ENCODE data around the gene GNPTG. TPM values are rescaled to one million over a fixed set of nuclear protein-coding genes. Genes with fewer than 3 reads are reported as not detected.

The GNPTG gene
- total RNA-seq, 2 experiments from 2014 or later, result 27.6 to 32.0 TPM

- Histone ChIP-seq H3K27me3 (ENCODE audit: control insufficient read depth in 1 of 2, insufficient read depth in 2 of 2, low read length in 2 of 2) (no peaks in the 10 kb centered on the region), H3K9me3 (ENCODE audit: control insufficient read depth in 1 of 2, insufficient read depth in 1 of 2, low read length in 2 of 2) (no peaks in the 10 kb centered on the region), H3K4me3 (ENCODE audit: low read length) (no peak overlapping the region), H3K4me1 (ENCODE audit: insufficient read depth, low read length) (peaks cover 23% of the 10 kb centered on the region), H3K27ac (ENCODE audit: low read depth in 1 of 2, low read length in 2 of 2) (no peak overlapping the region), H3K36me3 (ENCODE audit: insufficient read depth, low read length) (peaks cover 36% of the 10 kb centered on the region)
- Mint-ChIP-seq H3K4me1 (ENCODE audit: low read depth) (peaks cover 9% of the 10 kb centered on the region), H3K27ac (peak overlapping the region; percentile 61), H3K4me3 (peak overlapping the region; percentile 78), H3K9me3 (no peaks in the 10 kb centered on the region), H3K27me3 (no peaks in the 10 kb centered on the region), H3K36me3 (ENCODE audit: low read depth) (peaks cover 43% of the 10 kb centered on the region)
- TF ChIP-seq, protein P1, sequence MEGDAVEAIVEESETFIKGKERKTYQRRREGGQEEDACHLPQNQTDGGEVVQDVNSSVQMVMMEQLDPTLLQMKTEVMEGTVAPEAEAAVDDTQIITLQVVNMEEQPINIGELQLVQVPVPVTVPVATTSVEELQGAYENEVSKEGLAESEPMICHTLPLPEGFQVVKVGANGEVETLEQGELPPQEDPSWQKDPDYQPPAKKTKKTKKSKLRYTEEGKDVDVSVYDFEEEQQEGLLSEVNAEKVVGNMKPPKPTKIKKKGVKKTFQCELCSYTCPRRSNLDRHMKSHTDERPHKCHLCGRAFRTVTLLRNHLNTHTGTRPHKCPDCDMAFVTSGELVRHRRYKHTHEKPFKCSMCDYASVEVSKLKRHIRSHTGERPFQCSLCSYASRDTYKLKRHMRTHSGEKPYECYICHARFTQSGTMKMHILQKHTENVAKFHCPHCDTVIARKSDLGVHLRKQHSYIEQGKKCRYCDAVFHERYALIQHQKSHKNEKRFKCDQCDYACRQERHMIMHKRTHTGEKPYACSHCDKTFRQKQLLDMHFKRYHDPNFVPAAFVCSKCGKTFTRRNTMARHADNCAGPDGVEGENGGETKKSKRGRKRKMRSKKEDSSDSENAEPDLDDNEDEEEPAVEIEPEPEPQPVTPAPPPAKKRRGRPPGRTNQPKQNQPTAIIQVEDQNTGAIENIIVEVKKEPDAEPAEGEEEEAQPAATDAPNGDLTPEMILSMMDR (IDR thresholded peaks at IDR 0.05), result no peak
- POLR2A ChIA-PET, result interaction anchor here (1.0 to 2.9 kb wide), 2 partner anchors 11 to 41 kb away, joined by 3 to 7 read pairs; partner anchors contain the start of gene UQCC4
- intact Hi-C loops (cut with DNase I, micrococcal nuclease), result no loop called here
- ATAC-seq (ENCODE audit: poor library complexity) (no peak), DNase-seq (no peak)
- CTCF ChIA-PET, result interaction anchor here (0.6 to 3.8 kb wide), 2 partner anchors 16 to 121 kb away, joined by 3 to 15 read pairs; no protein-coding TSS in a partner anchor
Observed at GRCh38 chr16:1380195-1380594, 28.5 kb downstream of the GNPTG start.

DNA sequence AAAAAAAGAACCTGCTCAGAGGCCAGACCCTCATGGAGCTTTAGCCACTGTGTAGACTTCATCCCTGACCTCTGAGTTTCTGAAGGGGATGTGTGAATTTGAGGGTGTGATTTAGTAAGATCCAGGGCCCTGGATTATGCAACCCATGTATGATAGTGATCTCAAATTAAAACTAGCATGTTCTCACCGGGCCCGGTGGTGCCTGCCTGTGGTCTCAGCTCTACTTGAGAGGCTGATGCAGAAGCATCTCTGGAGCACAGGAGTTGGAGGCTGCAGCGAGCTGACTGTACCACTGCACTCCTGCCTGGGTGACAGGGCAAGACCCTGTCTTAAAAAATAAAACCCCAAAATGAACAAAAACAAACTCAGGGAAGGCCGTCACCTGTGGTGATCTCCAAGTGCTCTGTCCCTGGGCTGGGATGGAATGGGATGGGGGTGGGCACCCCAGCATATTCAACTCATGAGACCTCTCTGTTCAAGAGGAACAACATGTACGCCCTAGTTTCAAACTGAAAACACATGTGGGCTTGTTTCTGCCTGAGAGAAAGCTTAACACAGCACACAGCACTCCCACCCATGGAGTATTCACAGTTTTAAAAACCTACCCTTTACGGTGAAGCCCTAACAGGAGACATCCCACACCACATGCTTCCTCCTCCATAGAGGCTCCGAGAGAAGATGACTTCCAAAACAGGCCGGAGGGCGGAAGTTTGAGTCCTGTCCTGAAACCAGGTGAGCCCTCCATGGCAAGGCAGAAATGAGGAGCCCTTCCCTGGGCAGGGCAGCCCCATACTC, 30.1 kb downstream of the GNPTG start:
- H3K4me1 ChIP-seq (ENCODE audit: insufficient read depth, low read length), result peaks cover 23% of the 10 kb centered on the region
- H3K36me3 ChIP-seq (ENCODE audit: insufficient read depth, low read length), result peaks cover 34% of the 10 kb centered on the region
- Mint-ChIP-seq H3K4me1 (ENCODE audit: low read depth) (peaks cover 9% of the 10 kb centered on the region), H3K36me3 (ENCODE audit: low read depth) (peaks cover 38% of the 10 kb centered on the region), H3K9me3 (no peaks in the 10 kb centered on the region), H3K27me3 (no peaks in the 10 kb centered on the region), H3K27ac (no peak overlapping the region), H3K4me3 (no peak overlapping the region)
- ChIA-PET POLR2A (interaction anchor here (1.2 kb wide), 1 partner anchor 18 kb away, joined by 3 read pairs; no protein-coding TSS in a partner anchor), CTCF (interaction anchor here (3.8 kb wide), 1 partner anchor 18 kb away, joined by 15 read pairs; no protein-coding TSS in a partner anchor)
- no peak overlapping the region for H3K4me3 ChIP-seq (ENCODE audit: low read length)
- DNase-seq (no peak), ATAC-seq (ENCODE audit: poor library complexity) (no peak)
- H3K9me3 ChIP-seq (ENCODE audit: control insufficient read depth in 1 of 2, insufficient read depth in 1 of 2, low read length in 2 of 2), result no peaks in the 10 kb centered on the region
- no peak overlapping the region for H3K27ac ChIP-seq (ENCODE audit: low read depth in 1 of 2, low read length in 2 of 2)
- intact Hi-C loops (cut with DNase I, micrococcal nuclease), result no loop called here
- TF ChIP-seq, protein P1 (IDR thresholded peaks at IDR 0.05), result no peak
- H3K27me3 ChIP-seq (ENCODE audit: control insufficient read depth in 1 of 2, insufficient read depth in 2 of 2, low read length in 2 of 2), result no peaks in the 10 kb centered on the region

DNA sequence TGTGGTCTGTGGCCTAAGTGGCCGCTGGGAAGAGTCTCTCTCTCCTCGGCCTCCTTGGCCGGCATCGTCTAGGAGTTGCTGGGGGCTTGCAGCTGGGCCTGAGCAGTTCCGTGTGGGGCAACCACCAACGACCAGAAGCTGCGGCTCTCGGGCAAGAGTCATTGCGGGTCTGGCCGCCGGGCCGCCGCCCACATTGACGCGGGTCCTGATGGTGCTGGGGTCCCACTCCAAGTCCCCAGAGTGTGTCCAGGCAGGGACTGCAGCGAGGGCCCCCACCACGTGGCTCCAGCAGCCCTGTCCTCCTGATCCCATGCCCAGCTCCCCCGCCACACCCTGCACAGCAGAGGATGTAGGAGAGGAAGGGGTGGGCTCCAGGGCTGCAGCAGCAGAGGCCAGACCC, 31.8 kb downstream of the GNPTG start:
- POLR2A ChIA-PET, result no interaction called here
- Histone ChIP-seq H3K4me3 (ENCODE audit: low read length) (no peak overlapping the region), H3K27ac (ENCODE audit: low read depth in 1 of 2, low read length in 2 of 2) (no peak overlapping the region), H3K4me1 (ENCODE audit: insufficient read depth, low read length) (peaks cover 17% of the 10 kb centered on the region), H3K9me3 (ENCODE audit: control insufficient read depth in 1 of 2, insufficient read depth in 1 of 2, low read length in 2 of 2) (no peaks in the 10 kb centered on the region), H3K36me3 (ENCODE audit: insufficient read depth, low read length) (peaks cover 36% of the 10 kb centered on the region), H3K27me3 (ENCODE audit: control insufficient read depth in 1 of 2, insufficient read depth in 2 of 2, low read length in 2 of 2) (no peaks in the 10 kb centered on the region)
- ATAC-seq (ENCODE audit: poor library complexity) (no peak), DNase-seq (no peak)
- Mint-ChIP-seq H3K4me3 (no peak overlapping the region), H3K9me3 (no peaks in the 10 kb centered on the region), H3K27ac (no peak overlapping the region), H3K27me3 (no peaks in the 10 kb centered on the region), H3K36me3 (ENCODE audit: low read depth) (peaks cover 33% of the 10 kb centered on the region), H3K4me1 (ENCODE audit: low read depth) (peaks cover 9% of the 10 kb centered on the region)
- CTCF ChIA-PET, result interaction anchor here (0.8 kb wide), 1 partner anchor 20 kb away, joined by 3 read pairs; no protein-coding TSS in a partner anchor
- TF ChIP-seq, protein P1 (IDR thresholded peaks at IDR 0.05), result no peak
- intact Hi-C loops (cut with DNase I, micrococcal nuclease), result no loop called here
